CD8-positive, alpha-beta memory T cell (primary cell): ENCODE results near the gene DCBLD1. TPM values are rescaled to one million over a fixed set of nuclear protein-coding genes. Genes with fewer than 3 reads are reported as not detected.

Experiments
- CTCF ChIA-PET: fragments of 350-600 bp; sonication (Branson Sonifier 250); formaldehyde crosslinking; loops from one replicate; lab custom pipeline; 2021; ENCODE audit warnings: antibody characterized with exemption; lab: Charles Lee
- POLR2A ChIA-PET: fragments of 350-600 bp; sonication (Branson Sonifier 250); formaldehyde crosslinking; loops from one replicate; lab custom pipeline; 2021; ENCODE audit warnings: antibody characterized with exemption; lab: Charles Lee
- DNase-seq, 5 donors: peaks; one replicate each; pipeline versions ENCODE4 v3.0.0 to v3.0.0-alpha.2; 2020 to 2022; ENCODE audit warnings: mixed read lengths in 1 of 5
- H3K27ac ChIP-seq: one replicate; pipeline ENCODE4 v1.7.0; 2013; ENCODE audit warnings: low read depth, mild to moderate bottlenecking, low read length, moderate library complexity
- H3K27me3 ChIP-seq: 2 replicates; pipeline ENCODE4 v1.7.0; 2013; ENCODE audit warnings: low read length, mild to moderate bottlenecking; ENCODE audit not compliant: insufficient read depth, poor library complexity, severe bottlenecking
- H3K36me3 ChIP-seq: 2 replicates; pipeline ENCODE4 v1.7.0; 2013; ENCODE audit warnings: mild to moderate bottlenecking, low read length, moderate library complexity; ENCODE audit not compliant: insufficient read depth
- H3K4me1 ChIP-seq: 2 replicates; pipeline ENCODE4 v1.7.0; 2013; ENCODE audit warnings: mild to moderate bottlenecking, low read length, moderate library complexity; ENCODE audit not compliant: insufficient read depth
- H3K4me3 ChIP-seq: 2 replicates; pipeline ENCODE4 v1.7.0; 2013; ENCODE audit warnings: mild to moderate bottlenecking, low read length
- H3K9me3 ChIP-seq: 2 replicates; pipeline ENCODE4 v1.7.0; 2013; ENCODE audit warnings: mild to moderate bottlenecking, low read length
- H3K27ac Mint-ChIP-seq, 8 donors: one replicate each; pipeline ENCODE4 v1.8.0; 2020 to 2021; ENCODE audit warnings: mixed read lengths in 8 of 8, mild to moderate bottlenecking in 6 of 8, inconsistent platforms in 3 of 8, moderate library complexity in 3 of 8
- H3K27me3 Mint-ChIP-seq, 2 donors: one replicate each; pipeline ENCODE4 v1.8.0; 2020 to 2021; ENCODE audit warnings: mixed read lengths in 2 of 2, mild to moderate bottlenecking in 1 of 2, moderate library complexity in 1 of 2
- H3K36me3 Mint-ChIP-seq, 3 donors: one replicate each; pipeline ENCODE4 v1.8.0; 2020 to 2021; ENCODE audit warnings: mixed read lengths in 3 of 3, inconsistent platforms in 1 of 3, mild to moderate bottlenecking in 1 of 3
- H3K4me1 Mint-ChIP-seq, 3 donors: one replicate each; pipeline ENCODE4 v1.8.0; 2020 to 2021; ENCODE audit warnings: mixed read lengths in 3 of 3, inconsistent platforms in 1 of 3, mild to moderate bottlenecking in 1 of 3
- H3K4me3 Mint-ChIP-seq, 7 donors: one replicate each; pipeline ENCODE4 v1.8.0; 2020 to 2021; ENCODE audit warnings: mixed read lengths in 7 of 7, mild to moderate bottlenecking in 6 of 7, moderate library complexity in 4 of 7, inconsistent platforms in 2 of 7
- H3K9me3 Mint-ChIP-seq, 5 donors: one replicate each; pipeline ENCODE4 v1.8.0; 2020 to 2022; ENCODE audit warnings: mixed read lengths in 5 of 5, mild to moderate bottlenecking in 3 of 5, moderate library complexity in 2 of 5, inconsistent platforms in 1 of 5
- polyA plus RNA-seq: library from polyadenylated mRNA; unstranded; fragments of 300-500 nt; fragmentation: Illumina TruSeq; gene quantifications from one replicate; pipeline ENCODE4 v1.2.3, GENCODE V29; 2021
- total RNA-seq, 2 experiments: library from RNA; stranded (reverse); gene quantifications; one replicate each; pipeline ENCODE4 v1.2.3, GENCODE V29; 2021

DCBLD1 gene
- total and polyA plus RNA-seq, 3 experiments from 2014 or later: 3.3 to 4.8 (median 4.1) TPM

- no peak overlapping the region for H3K4me3 ChIP-seq
- no peaks in the 10 kb centered on the region for H3K36me3 ChIP-seq
- H3K36me3 Mint-ChIP-seq: peaks cover 0 to 20% (median 7%) of the 10 kb centered on the region in 3 donors
- no peaks in the 10 kb centered on the region for H3K9me3 Mint-ChIP-seq
- H3K27me3 Mint-ChIP-seq: no peaks in the 10 kb centered on the region
- CTCF ChIA-PET: interaction anchor here (1.1 to 15.2 kb wide), 4 partner anchors 9 to 214 kb away, joined by 3 to 109 read pairs (median 20); partner anchors contain the start of gene DCBLD1
- POLR2A ChIA-PET: no interaction called here
- no peak overlapping the region for H3K4me3 Mint-ChIP-seq
- DNase-seq: no peak
- H3K27me3 ChIP-seq: no peaks in the 10 kb centered on the region
- H3K9me3 ChIP-seq: no peaks in the 10 kb centered on the region
- no peak overlapping the region for H3K27ac Mint-ChIP-seq
- H3K27ac ChIP-seq: no peak overlapping the region
- peaks cover 4 to 9% (median 4%) of the 10 kb centered on the region in 3 donors for H3K4me1 Mint-ChIP-seq
- no peaks in the 10 kb centered on the region for H3K4me1 ChIP-seq
These were observed 75.5 kb downstream of the DCBLD1 start for GRCh38 chr6:117557951-117558350.

DNA sequence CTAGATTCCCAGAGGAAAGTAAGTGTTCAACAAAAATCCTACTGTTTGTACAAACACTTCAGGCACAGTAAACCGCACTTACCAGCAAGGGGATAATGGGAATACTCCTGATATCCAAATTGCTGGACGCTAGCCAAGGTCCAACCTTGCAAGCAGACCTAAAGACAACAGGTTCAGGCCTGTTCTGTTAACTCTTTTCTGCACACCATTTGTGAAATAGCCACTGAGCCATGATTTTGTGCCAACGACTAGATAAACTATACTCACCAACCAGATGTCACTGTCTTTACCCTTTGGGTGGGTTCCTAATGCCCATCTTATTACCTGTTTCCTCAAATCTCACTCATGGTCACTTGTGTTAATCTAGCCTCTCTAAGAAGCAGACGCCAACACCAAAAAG lies 76.3 kb downstream of the DCBLD1 start:
- Histone ChIP-seq H3K27ac (no peak overlapping the region), H3K4me1 (no peaks in the 10 kb centered on the region), H3K9me3 (no peaks in the 10 kb centered on the region), H3K4me3 (no peak overlapping the region), H3K27me3 (no peaks in the 10 kb centered on the region), H3K36me3 (no peaks in the 10 kb centered on the region)
- H3K4me3 Mint-ChIP-seq: no peak overlapping the region
- H3K4me1 Mint-ChIP-seq: peaks cover 4 to 9% (median 4%) of the 10 kb centered on the region in 3 donors
- H3K27ac Mint-ChIP-seq: peak overlapping the region in 2 of 8 donors; percentile 6 to 18
- DNase-seq: no peak
- H3K27me3 Mint-ChIP-seq: no peaks in the 10 kb centered on the region
- H3K36me3 Mint-ChIP-seq: peaks cover 0 to 23% (median 7%) of the 10 kb centered on the region in 3 donors
- H3K9me3 Mint-ChIP-seq: no peaks in the 10 kb centered on the region
- POLR2A ChIA-PET: no interaction called here
- CTCF ChIA-PET: interaction anchor here (1.4 to 15.2 kb wide), 4 partner anchors 10 to 109 kb away, joined by 3 to 109 read pairs (median 20); partner anchors contain the start of gene DCBLD1

GRCh38 chr6:117559299-117559698 lies 76.8 kb downstream of the DCBLD1 start:
- H3K27ac ChIP-seq: no peak overlapping the region
- no peaks in the 10 kb centered on the region for H3K4me1 ChIP-seq
- H3K9me3 ChIP-seq: no peaks in the 10 kb centered on the region
- CTCF ChIA-PET: interaction anchor here (1.1 to 15.2 kb wide), 3 partner anchors 10 to 109 kb away, joined by 3 to 109 read pairs (median 3); partner anchors contain the start of gene DCBLD1
- H3K4me3 ChIP-seq: no peak overlapping the region
- H3K36me3 ChIP-seq: no peaks in the 10 kb centered on the region
- Mint-ChIP-seq H3K36me3 (peaks cover 0 to 23% (median 7%) of the 10 kb centered on the region in 3 donors), H3K9me3 (no peaks in the 10 kb centered on the region), H3K27ac (peak overlapping the region in 2 of 8 donors; percentile 6 to 17), H3K4me1 (peaks cover 4 to 9% (median 4%) of the 10 kb centered on the region in 3 donors), H3K4me3 (no peak overlapping the region), H3K27me3 (no peaks in the 10 kb centered on the region)
- no peaks in the 10 kb centered on the region for H3K27me3 ChIP-seq
- no peak for DNase-seq
- POLR2A ChIA-PET: no interaction called here

DNA sequence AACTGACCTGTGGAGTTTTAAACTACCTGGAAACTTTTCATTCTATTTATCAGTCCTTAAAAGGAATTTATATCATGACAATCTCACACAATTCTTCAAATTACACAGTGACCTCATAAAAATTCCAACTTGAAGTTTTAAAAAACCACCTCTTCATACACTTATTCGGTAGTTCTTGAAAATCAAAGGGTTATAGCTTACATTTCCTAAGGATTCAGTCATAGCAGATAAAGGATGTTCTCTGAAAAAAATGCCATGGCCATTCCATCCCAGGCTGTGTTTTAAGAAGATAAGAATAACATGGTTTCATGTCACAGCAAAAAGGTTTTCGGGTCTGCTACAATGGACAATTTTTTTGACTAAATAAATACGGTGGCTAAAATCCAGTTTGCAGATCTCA lies 78.7 kb downstream of the DCBLD1 start:
- CTCF ChIA-PET: interaction anchor here (1.2 to 15.2 kb wide), 2 partner anchors 81 to 111 kb away, joined by 3 to 109 read pairs; partner anchors contain the start of gene DCBLD1
- H3K4me1 ChIP-seq: no peaks in the 10 kb centered on the region
- no peaks in the 10 kb centered on the region for H3K9me3 ChIP-seq
- H3K27ac ChIP-seq: no peak overlapping the region
- H3K4me3 Mint-ChIP-seq: no peak overlapping the region
- POLR2A ChIA-PET: interaction anchor here (0.6 kb wide), 1 partner anchor 34 kb away, joined by 3 read pairs; no protein-coding TSS in a partner anchor
- H3K27me3 ChIP-seq: no peaks in the 10 kb centered on the region
- no peak overlapping the region for H3K27ac Mint-ChIP-seq
- H3K36me3 ChIP-seq: no peaks in the 10 kb centered on the region
- no peaks in the 10 kb centered on the region for H3K9me3 Mint-ChIP-seq
- H3K36me3 Mint-ChIP-seq: peaks cover 0 to 40% (median 9%) of the 10 kb centered on the region in 3 donors
- peaks cover 1 to 2% (median 1%) of the 10 kb centered on the region in 3 donors for H3K4me1 Mint-ChIP-seq
- DNase-seq: no peak
- H3K4me3 ChIP-seq: no peak overlapping the region
- peaks cover 0 to 1% of the 10 kb centered on the region in 2 donors for H3K27me3 Mint-ChIP-seq

GRCh38 chr6:117564681-117565080 lies 82.2 kb downstream of the DCBLD1 start:
- no peak overlapping the region for H3K4me3 Mint-ChIP-seq
- peak overlapping the region in 3 of 8 donors; percentile 7 to 47 (median 33) for H3K27ac Mint-ChIP-seq
- H3K9me3 Mint-ChIP-seq: no peaks in the 10 kb centered on the region
- Histone ChIP-seq H3K27ac (no peak overlapping the region), H3K4me3 (no peak overlapping the region), H3K36me3 (peaks cover 20% of the 10 kb centered on the region), H3K9me3 (no peaks in the 10 kb centered on the region), H3K27me3 (no peaks in the 10 kb centered on the region), H3K4me1 (no peaks in the 10 kb centered on the region)
- ChIA-PET CTCF (interaction anchor here (1.1 to 1.5 kb wide), 3 partner anchors 9 to 86 kb away, joined by 3 read pairs; no protein-coding TSS in a partner anchor), POLR2A (no interaction called here)
- peaks cover 0 to 3% (median 0%) of the 10 kb centered on the region in 3 donors for H3K4me1 Mint-ChIP-seq
- DNase-seq: no peak
- peaks cover 0 to 1% of the 10 kb centered on the region in 2 donors for H3K27me3 Mint-ChIP-seq
- peaks cover 0 to 67% (median 13%) of the 10 kb centered on the region in 3 donors for H3K36me3 Mint-ChIP-seq

DNA sequence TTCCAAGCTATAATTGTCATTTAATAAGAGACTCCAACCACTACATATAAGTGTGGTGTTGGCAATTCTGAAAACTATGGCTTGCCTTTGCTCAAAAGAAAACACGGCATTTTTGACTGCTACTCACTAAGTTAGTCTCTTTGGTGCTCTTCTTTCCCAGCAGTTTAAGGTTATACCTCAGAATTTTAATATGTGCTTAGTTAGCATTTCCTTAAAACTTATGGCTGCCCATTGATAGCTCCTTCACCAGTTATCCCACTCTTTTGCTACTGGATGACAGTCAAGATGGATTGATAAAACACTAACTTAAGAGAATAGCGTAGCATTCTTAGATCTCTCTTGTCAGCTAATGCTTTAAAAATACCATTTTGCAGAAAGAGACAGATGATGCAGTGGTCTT lies 85.8 kb downstream of the DCBLD1 start:
- H3K4me3 ChIP-seq: no peak overlapping the region
- no peak overlapping the region for H3K27ac ChIP-seq
- CTCF ChIA-PET: interaction anchor here (0.9 to 2.3 kb wide), 3 partner anchors 12 to 118 kb away, joined by 3 to 9 read pairs (median 6); no protein-coding TSS in a partner anchor
- H3K9me3 ChIP-seq: no peaks in the 10 kb centered on the region
- H3K27me3 ChIP-seq: no peaks in the 10 kb centered on the region
- POLR2A ChIA-PET: no interaction called here
- Mint-ChIP-seq H3K27me3 (peaks cover 0 to 1% of the 10 kb centered on the region in 2 donors), H3K27ac (no peak overlapping the region), H3K4me3 (no peak overlapping the region), H3K4me1 (peaks cover 3 to 10% (median 5%) of the 10 kb centered on the region in 3 donors), H3K36me3 (peaks cover 0 to 73% (median 24%) of the 10 kb centered on the region in 3 donors), H3K9me3 (no peaks in the 10 kb centered on the region)
- no peak for DNase-seq
- H3K4me1 ChIP-seq: no peaks in the 10 kb centered on the region
- H3K36me3 ChIP-seq: peaks cover 23% of the 10 kb centered on the region

- H3K27ac ChIP-seq: no peak overlapping the region
- no peaks in the 10 kb centered on the region for H3K9me3 Mint-ChIP-seq
- ChIA-PET POLR2A (no interaction called here), CTCF (interaction anchor here (0.9 to 2.3 kb wide), 2 partner anchors 36 to 119 kb away, joined by 3 to 9 read pairs; no protein-coding TSS in a partner anchor)
- peaks cover 0 to 1% of the 10 kb centered on the region in 2 donors for H3K27me3 Mint-ChIP-seq
- H3K27ac Mint-ChIP-seq: no peak overlapping the region
- H3K9me3 ChIP-seq: no peaks in the 10 kb centered on the region
- no peak overlapping the region for H3K4me3 Mint-ChIP-seq
- H3K36me3 Mint-ChIP-seq: peaks cover 0 to 78% (median 24%) of the 10 kb centered on the region in 3 donors
- peaks cover 3 to 10% (median 5%) of the 10 kb centered on the region in 3 donors for H3K4me1 Mint-ChIP-seq
- peaks cover 26% of the 10 kb centered on the region for H3K36me3 ChIP-seq
- no peak overlapping the region for H3K4me3 ChIP-seq
- no peak for DNase-seq
- no peaks in the 10 kb centered on the region for H3K4me1 ChIP-seq
- H3K27me3 ChIP-seq: no peaks in the 10 kb centered on the region
These were observed 86.4 kb downstream of the DCBLD1 start for GRCh38 chr6:117568831-117569410.
